Activated T-helper 2 cell treated with anti-CD3 and anti-CD28 coated beads, Interferon-gamma antibody, Interleukin-2, Interleukin-4, amounts not matched to agents 10 μg/mL and 5 μg/mL and 100 μg/mL, durations not matched to agents 14 hours and 24 hours and 36 hours (primary cell): Measurements from ENCODE around the gene MIF4GD. TPM values are rescaled to one million over a fixed set of nuclear protein-coding genes. Genes with fewer than 3 reads are reported as not detected.

Experiments used
- DNase-seq: peaks from one replicate; pipeline ENCODE4 v3.0.0; 2021; ENCODE audit warnings: low spot score
- H3K27ac Mint-ChIP-seq: one replicate; pipeline ENCODE4 v1.8.0; 2021; ENCODE audit warnings: mixed read lengths
- H3K27me3 Mint-ChIP-seq: one replicate; pipeline ENCODE4 v1.8.0; 2021; ENCODE audit warnings: low read depth, mixed read lengths
- H3K36me3 Mint-ChIP-seq: one replicate; pipeline ENCODE4 v1.8.0; 2021; ENCODE audit warnings: low read depth, mixed read lengths
- H3K4me1 Mint-ChIP-seq: one replicate; pipeline ENCODE4 v1.8.0; 2021; ENCODE audit warnings: low read depth, mixed read lengths
- H3K4me3 Mint-ChIP-seq: one replicate; pipeline ENCODE4 v1.8.0; 2021; ENCODE audit warnings: low read depth, mild to moderate bottlenecking, moderate library complexity, mixed read lengths
- H3K9me3 Mint-ChIP-seq: one replicate; pipeline ENCODE4 v1.8.0; 2021; ENCODE audit warnings: mixed read lengths
- intact Hi-C: fragments of 100-400 bp; cut with micrococcal nuclease; formaldehyde crosslinking; loops from one replicate; pipeline ENCODE4 v1.15.1; 2023
- total RNA-seq: library from RNA; stranded (reverse); gene quantifications from 2 replicates; pipeline ENCODE4 v1.2.3, GENCODE V29; 2022

The MIF4GD gene
- total RNA-seq, 1 donor from 2014 or later: 51.5 TPM

DNA sequence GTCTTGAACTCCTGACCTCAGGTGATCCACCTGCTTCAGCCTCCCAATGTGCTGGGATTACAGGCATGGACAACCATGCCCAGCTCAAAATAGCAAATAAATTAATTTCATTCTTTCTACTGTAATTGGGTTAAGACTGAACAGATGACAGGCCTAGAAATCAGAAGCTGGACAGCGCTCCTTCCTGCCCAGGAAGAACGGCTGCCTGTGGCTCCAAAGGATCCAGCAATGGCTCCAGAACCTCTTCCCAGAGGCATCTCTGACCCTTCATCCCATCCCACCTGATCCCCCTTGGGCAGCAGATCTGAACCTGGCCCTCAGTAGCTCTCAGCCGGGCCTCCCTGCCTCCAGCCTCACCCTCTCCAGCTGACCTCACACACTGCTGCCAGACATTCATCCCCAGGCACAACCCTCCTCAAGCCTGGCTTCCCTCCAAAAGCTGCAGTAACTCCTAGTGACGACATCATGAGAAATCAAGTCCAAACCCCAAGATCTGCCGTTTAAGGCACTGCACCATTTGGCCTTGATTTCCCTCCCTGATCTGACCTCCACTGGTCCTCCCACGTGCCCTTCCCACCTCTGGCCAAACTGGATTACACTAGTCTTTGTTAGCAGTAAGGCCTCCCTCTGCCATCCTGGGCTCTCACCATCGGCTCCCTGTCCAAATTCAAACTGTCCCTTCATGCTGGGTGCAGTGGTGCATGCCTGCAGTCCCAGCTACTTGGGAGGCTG, 3.1 kb upstream of the MIF4GD start:
- peaks cover 24% of the 10 kb centered on the region for H3K4me1 Mint-ChIP-seq
- H3K4me3 Mint-ChIP-seq: no peak overlapping the region
- H3K27me3 Mint-ChIP-seq: no peaks in the 10 kb centered on the region
- peaks cover 48% of the 10 kb centered on the region for H3K36me3 Mint-ChIP-seq
- intact Hi-C loops: loop anchor here (5.0 to 10.0 kb wide), 3 partner anchors 162 to 391 kb away; partner anchors contain the start of genes CASKIN2, RECQL5, SAP30BP and TSEN54
- no peaks in the 10 kb centered on the region for H3K9me3 Mint-ChIP-seq
- H3K27ac Mint-ChIP-seq: no peak overlapping the region
- no peak for DNase-seq

- no peaks in the 10 kb centered on the region for H3K9me3 Mint-ChIP-seq
- H3K27ac Mint-ChIP-seq: peak overlapping the region; percentile 83
- peak overlapping the region; percentile 88 for H3K4me3 Mint-ChIP-seq
- H3K27me3 Mint-ChIP-seq: no peaks in the 10 kb centered on the region
- intact Hi-C loops: loop anchor here (5.0 to 10.0 kb wide), 3 partner anchors 161 to 392 kb away; partner anchors contain the start of genes CASKIN2, RECQL5, SAP30BP and TSEN54
- H3K4me1 Mint-ChIP-seq: peaks cover 28% of the 10 kb centered on the region
- DNase-seq: no peak
- peaks cover 47% of the 10 kb centered on the region for H3K36me3 Mint-ChIP-seq
Measured at GRCh38 chr17:75272848-75273184, 1.8 kb upstream of the MIF4GD start.

GRCh38 chr17:75271955-75272847, 1.2 kb upstream of the MIF4GD start:
- DNase-seq: no peak
- Mint-ChIP-seq H3K27ac (peak overlapping the region; percentile 83), H3K36me3 (peaks cover 46% of the 10 kb centered on the region), H3K4me3 (peak overlapping the region; percentile 88), H3K27me3 (no peaks in the 10 kb centered on the region), H3K4me1 (peaks cover 31% of the 10 kb centered on the region), H3K9me3 (no peaks in the 10 kb centered on the region)
- intact Hi-C loops: loop anchor here (1.0 to 10.0 kb wide), 5 partner anchors 17 to 393 kb away; partner anchors contain the start of genes CASKIN2, RECQL5, SAP30BP and SLC25A19

DNA sequence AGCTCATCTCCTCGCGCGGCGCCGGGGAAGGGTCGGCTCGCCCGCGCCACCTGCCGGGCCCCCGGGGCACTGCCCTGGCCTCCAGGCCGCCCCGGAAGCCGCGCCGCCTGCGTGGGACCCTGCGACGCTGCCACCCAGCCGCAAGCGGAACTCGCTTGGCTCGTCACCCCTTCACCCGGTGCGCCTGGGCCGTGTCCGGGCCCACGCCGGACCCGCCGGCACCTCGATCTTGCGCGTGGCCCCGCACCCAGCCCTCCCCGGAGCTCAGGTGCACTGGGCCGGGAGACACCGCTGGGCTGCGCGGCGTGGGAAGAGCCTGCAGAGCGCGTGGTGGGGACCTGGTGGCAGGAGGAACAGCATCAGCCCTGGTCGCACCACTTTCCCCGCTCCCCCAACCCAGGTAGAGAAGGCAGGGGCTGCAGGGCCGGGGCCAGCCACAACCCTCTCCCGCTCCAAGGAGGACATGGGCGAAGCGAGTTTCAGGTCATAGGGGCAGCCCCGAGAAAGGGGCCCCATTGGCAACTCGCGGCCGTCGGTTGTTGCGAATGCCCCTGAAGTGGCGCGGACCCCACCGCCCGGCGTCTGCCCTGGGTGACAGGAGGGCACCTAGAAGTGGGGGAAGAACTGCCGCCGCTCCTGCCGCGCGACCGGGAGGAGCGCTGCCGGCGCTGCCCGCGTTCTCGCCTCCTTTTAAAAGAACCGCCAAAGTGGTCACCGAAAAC, 363 bp upstream of the MIF4GD start:
- Mint-ChIP-seq H3K27me3 (no peaks in the 10 kb centered on the region), H3K4me3 (peak overlapping the region; percentile 88), H3K4me1 (peaks cover 33% of the 10 kb centered on the region), H3K9me3 (no peaks in the 10 kb centered on the region), H3K36me3 (peaks cover 51% of the 10 kb centered on the region), H3K27ac (peak overlapping the region; percentile 74)
- intact Hi-C loops: loop anchor here (1.0 to 10.0 kb wide), 5 partner anchors 18 to 393 kb away; partner anchors contain the start of genes CASKIN2, RECQL5, SAP30BP and SLC25A19
- peak; percentile 87 for DNase-seq

DNA sequence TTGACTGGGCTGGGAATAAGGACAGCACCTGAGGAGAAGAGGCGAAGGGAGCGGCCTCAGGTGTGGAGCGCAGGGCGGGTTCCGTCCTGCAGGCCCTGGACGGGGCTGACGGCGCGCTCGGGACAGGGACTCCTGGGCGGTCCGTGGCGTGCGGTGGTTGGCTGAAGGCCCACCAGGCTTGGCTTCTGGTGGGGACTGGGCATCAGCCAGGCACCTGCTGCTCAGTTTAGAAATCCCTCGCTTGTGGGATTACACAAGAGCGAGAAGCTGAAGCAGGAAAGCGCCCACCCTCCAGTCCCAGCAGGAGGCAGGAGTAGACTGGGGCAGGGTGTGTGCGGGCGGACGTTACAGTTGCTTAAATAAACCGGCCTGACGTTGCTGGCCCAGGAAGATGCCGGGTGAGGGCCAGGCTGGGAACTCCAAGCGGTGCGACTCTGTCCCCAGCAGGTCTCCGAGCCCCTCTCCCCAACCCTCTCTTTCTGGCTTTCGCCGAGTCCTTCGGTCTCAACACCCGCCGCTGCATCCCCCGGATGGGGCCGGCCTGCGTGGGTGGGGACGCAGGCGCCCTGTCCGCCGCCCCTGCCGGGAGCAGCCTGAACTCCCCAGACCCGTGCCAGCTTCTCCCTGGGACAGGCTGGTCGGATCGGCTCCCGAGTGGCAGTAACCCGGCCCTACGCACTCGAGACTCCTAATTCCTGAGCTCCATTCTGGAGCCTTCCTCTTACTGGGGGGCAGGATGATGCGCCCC, 639 bp downstream of the MIF4GD start:
- no peaks in the 10 kb centered on the region for H3K9me3 Mint-ChIP-seq
- H3K27ac Mint-ChIP-seq: peak overlapping the region; percentile 93
- H3K4me1 Mint-ChIP-seq: peaks cover 33% of the 10 kb centered on the region
- H3K36me3 Mint-ChIP-seq: peaks cover 58% of the 10 kb centered on the region
- peak overlapping the region; percentile 85 for H3K4me3 Mint-ChIP-seq
- DNase-seq: peak; percentile 60
- intact Hi-C loops: loop anchor here (1.0 to 10.0 kb wide), 4 partner anchors 8 to 394 kb away; partner anchors contain the start of genes CASKIN2, RECQL5, SAP30BP and TSEN54
- H3K27me3 Mint-ChIP-seq: no peaks in the 10 kb centered on the region

GRCh38 chr17:75269844-75270217, 1.2 kb downstream of the MIF4GD start:
- peaks cover 30% of the 10 kb centered on the region for H3K4me1 Mint-ChIP-seq
- DNase-seq: no peak
- no peaks in the 10 kb centered on the region for H3K9me3 Mint-ChIP-seq
- H3K27me3 Mint-ChIP-seq: no peaks in the 10 kb centered on the region
- intact Hi-C loops: loop anchor here (1.0 to 10.0 kb wide), 5 partner anchors 8 to 395 kb away; partner anchors contain the start of genes CASKIN2, MYO15B, RECQL5 and SAP30BP
- H3K36me3 Mint-ChIP-seq: peaks cover 59% of the 10 kb centered on the region
- H3K27ac Mint-ChIP-seq: peak overlapping the region; percentile 93
- peak overlapping the region; percentile 85 for H3K4me3 Mint-ChIP-seq

- H3K4me3 Mint-ChIP-seq: no peak overlapping the region
- no peak for DNase-seq
- no peaks in the 10 kb centered on the region for H3K27me3 Mint-ChIP-seq
- H3K36me3 Mint-ChIP-seq: peaks cover 62% of the 10 kb centered on the region
- H3K27ac Mint-ChIP-seq: no peak overlapping the region
- intact Hi-C loops: loop anchor here (10.0 kb wide), 1 partner anchor 317 kb away; the partner anchor contains the start of gene MYO15B
- H3K4me1 Mint-ChIP-seq: peaks cover 26% of the 10 kb centered on the region
- H3K9me3 Mint-ChIP-seq: no peaks in the 10 kb centered on the region
Measured at GRCh38 chr17:75267411-75268232, 3.4 kb downstream of the MIF4GD start.

DNA sequence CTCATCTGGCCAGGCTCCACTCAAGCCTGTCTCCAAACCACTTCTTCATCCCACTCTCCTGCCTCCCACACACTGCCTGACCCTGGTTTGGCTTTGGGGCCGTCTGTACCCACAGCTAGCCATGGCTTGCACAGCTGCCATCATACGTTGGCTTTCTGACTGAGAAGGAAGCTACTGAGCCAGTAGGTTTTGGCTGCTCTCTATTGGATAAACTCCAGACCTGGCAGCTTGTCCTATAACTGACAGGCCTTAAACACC, 3.9 kb downstream of the MIF4GD start:
- H3K27ac Mint-ChIP-seq: no peak overlapping the region
- intact Hi-C loops: loop anchor here (10.0 kb wide), 1 partner anchor 318 kb away; the partner anchor contains the start of gene MYO15B

DNA sequence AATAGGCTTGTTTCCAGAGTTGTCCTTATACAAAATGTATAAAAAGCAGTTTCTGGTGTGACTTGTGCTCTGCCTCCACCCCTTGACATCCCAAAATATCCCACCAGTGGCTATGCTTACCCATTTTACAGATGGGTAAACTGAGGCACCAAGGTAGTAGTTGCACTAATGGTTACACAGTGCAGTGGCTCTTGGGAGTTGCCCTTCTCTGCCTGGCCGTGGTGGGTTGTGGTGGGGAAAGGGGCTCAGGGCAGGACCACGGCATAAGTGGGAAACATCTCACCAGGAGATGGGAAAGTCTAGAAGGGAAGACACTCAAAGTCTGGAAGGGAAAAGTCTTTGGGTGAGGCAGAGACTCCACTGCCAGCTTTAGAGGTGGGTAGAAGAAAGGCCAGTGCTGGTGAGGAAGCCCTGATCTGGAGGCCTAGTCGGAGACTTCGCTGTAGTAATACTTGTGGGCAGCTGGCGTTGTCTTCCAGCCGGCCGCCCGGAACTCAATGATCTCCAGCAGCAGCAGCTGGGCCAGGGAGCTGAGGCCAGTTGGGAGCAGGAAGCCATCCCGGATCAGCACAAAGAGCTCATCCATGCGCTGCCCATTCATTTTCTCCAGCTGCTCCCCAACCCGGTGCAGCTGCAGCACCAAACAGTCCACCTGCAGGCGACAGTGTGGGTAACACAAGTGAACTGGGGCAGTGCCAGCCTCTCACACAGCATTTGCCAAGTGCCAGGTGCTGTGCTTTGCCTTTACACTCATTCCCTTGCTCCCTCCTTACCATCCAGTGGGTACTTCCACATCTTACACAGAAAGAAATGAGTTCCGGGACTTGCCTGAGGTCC, 4.5 kb downstream of the MIF4GD start:
- DNase-seq: no peak
- Mint-ChIP-seq H3K27me3 (no peaks in the 10 kb centered on the region), H3K4me1 (peaks cover 26% of the 10 kb centered on the region), H3K27ac (no peak overlapping the region), H3K4me3 (no peak overlapping the region), H3K36me3 (peaks cover 65% of the 10 kb centered on the region), H3K9me3 (no peaks in the 10 kb centered on the region)
- intact Hi-C loops: loop anchor here (10.0 kb wide), 1 partner anchor 318 kb away; the partner anchor contains the start of gene MYO15B

More for the DNA sequence above, 3.9 kb downstream of the MIF4GD start:
- H3K9me3 Mint-ChIP-seq: no peaks in the 10 kb centered on the region
- no peak for DNase-seq
- peaks cover 64% of the 10 kb centered on the region for H3K36me3 Mint-ChIP-seq
- H3K4me1 Mint-ChIP-seq: peaks cover 28% of the 10 kb centered on the region
- no peak overlapping the region for H3K4me3 Mint-ChIP-seq
- no peaks in the 10 kb centered on the region for H3K27me3 Mint-ChIP-seq

- intact Hi-C loops: loop anchor here (10.0 kb wide), 1 partner anchor 319 kb away; the partner anchor contains the start of gene MYO15B
- Mint-ChIP-seq H3K9me3 (no peaks in the 10 kb centered on the region), H3K36me3 (peaks cover 67% of the 10 kb centered on the region), H3K4me1 (peaks cover 26% of the 10 kb centered on the region), H3K27me3 (no peaks in the 10 kb centered on the region), H3K27ac (no peak overlapping the region), H3K4me3 (no peak overlapping the region)
- no peak for DNase-seq
Measured at GRCh38 chr17:75265614-75266315, 5.3 kb downstream of the MIF4GD start.
